Smooth muscle cell (in vitro differentiated cells): ENCODE data around the gene ERLIN1. TPM values are rescaled to one million over a fixed set of nuclear protein-coding genes. Genes with fewer than 3 reads are reported as not detected.

Experiments used
- DNase-seq: peaks from one replicate; lab custom pipeline; 2025; ENCODE audit not compliant: unreplicated experiment; lab: John Stamatoyannopoulos, UW
- H2AFZ ChIP-seq: fragments of 200-600 bp; sonication (generic); 2 replicates; pipeline ENCODE4 v1.6.0; 2016; ENCODE audit warnings: antibody characterized with exemption, low read depth, mild to moderate bottlenecking
- H3F3A ChIP-seq: fragments of 200-600 bp; sonication (generic); 2 replicates; pipeline ENCODE4 v1.6.0; 2017; ENCODE audit warnings: antibody characterized with exemption, low read depth
- H3K27ac ChIP-seq: fragments of 200-600 bp; sonication (generic); 2 replicates; pipeline ENCODE4 v1.5.1; 2016; ENCODE audit warnings: low read depth, mild to moderate bottlenecking
- H3K27me3 ChIP-seq: fragments of 200-600 bp; sonication (generic); 2 replicates; pipeline ENCODE4 v1.6.1; 2016; ENCODE audit warnings: low read depth, mild to moderate bottlenecking
- H3K36me3 ChIP-seq: fragments of 200-600 bp; sonication (generic); 2 replicates; pipeline ENCODE4 v1.5.1; 2016; ENCODE audit warnings: low read depth
- H3K4me1 ChIP-seq: fragments of 200-600 bp; sonication (generic); 2 replicates; pipeline ENCODE4 v1.5.1; 2016; ENCODE audit warnings: low read depth
- H3K4me2 ChIP-seq: fragments of 200-600 bp; sonication (generic); 2 replicates; pipeline ENCODE4 v1.6.0; 2016; ENCODE audit warnings: mild to moderate bottlenecking
- H3K4me3 ChIP-seq: fragments of 200-600 bp; sonication (generic); 2 replicates; pipeline ENCODE4 v1.5.1; 2016; ENCODE audit warnings: mild to moderate bottlenecking
- H3K79me2 ChIP-seq: fragments of 200-600 bp; sonication (generic); 2 replicates; pipeline ENCODE4 v1.6.0; 2016; ENCODE audit warnings: low read depth, mild to moderate bottlenecking
- H3K9ac ChIP-seq: fragments of 200-600 bp; sonication (generic); 2 replicates; pipeline ENCODE4 v1.6.0; 2016; ENCODE audit warnings: low read depth
- H3K9me3 ChIP-seq: fragments of 200-600 bp; sonication (generic); replicated peaks from 2 replicates; pipeline ENCODE4 v1.5.1; 2016; ENCODE audit warnings: low read depth
- H4K20me1 ChIP-seq: fragments of 200-600 bp; sonication (generic); 2 replicates; pipeline ENCODE4 v1.6.0; 2016; ENCODE audit warnings: low read depth
- WGBS: methylation state at CpG from one replicate; pipeline ENCODE4 v1.1.7; 2016; ENCODE audit warnings: low lambda C conversion rate; 5-methylcytosine and 5-hydroxymethylcytosine counted together
- polyA plus RNA-seq: library from polyadenylated mRNA; unstranded; fragments of >200 nt; fragmentation: Nextera tagmentation; extraction: Ambion mirVana; gene quantifications from 2 replicates; pipeline ENCODE4 v1.2.1, GENCODE V29; 2016
- total RNA-seq: library from RNA; depleted of rRNA; stranded (reverse); fragments of >200 nt; gene quantifications from 2 replicates; pipeline ENCODE4 v1.2.3, GENCODE V29; 2014
- TF ChIP-seq, protein P1 (sequence below): fragments of 200-600 bp; sonication (generic); IDR thresholded peaks from 2 replicates; pipeline ENCODE4 v1.5.1; 2017; ENCODE audit warnings: borderline replicate concordance, mild to moderate bottlenecking, antibody characterized with exemption; ENCODE audit not compliant: insufficient read depth, poor library complexity, severe bottlenecking

Gene ERLIN1
- total and polyA plus RNA-seq, 2 experiments from 2014 or later: 21.0 to 32.2 TPM

DNA sequence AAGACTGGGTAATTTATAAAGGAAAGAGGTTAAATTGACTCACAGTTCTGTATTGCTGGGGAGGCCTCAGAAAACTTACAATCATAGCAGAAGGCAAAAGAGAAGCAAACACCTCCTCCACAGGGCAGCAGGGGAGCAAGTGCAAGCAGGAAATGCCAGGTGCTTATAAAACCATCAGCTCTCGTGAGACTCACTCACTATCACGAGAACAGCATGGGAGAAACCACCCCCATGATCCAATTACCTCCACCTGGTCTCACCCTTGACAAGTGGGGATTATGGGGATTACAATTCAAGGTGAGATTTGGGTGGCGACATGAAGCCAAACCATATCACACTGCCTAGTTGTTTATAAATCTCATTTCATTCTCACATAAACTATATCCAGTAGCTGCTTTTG is 76.2 kb downstream of the ERLIN1 start:
- Histone ChIP-seq H3K4me2 (no peak overlapping the region), H4K20me1 (no peaks in the 10 kb centered on the region), H3K9ac (no peak overlapping the region), H3K27me3 (no peaks in the 10 kb centered on the region), H3K4me1 (no peaks in the 10 kb centered on the region), H3K27ac (no peak overlapping the region), H2AFZ (no peak overlapping the region), H3K9me3 (no peaks in the 10 kb centered on the region), H3K36me3 (no peaks in the 10 kb centered on the region), H3F3A (no peaks in the 10 kb centered on the region), H3K79me2 (no peaks in the 10 kb centered on the region), H3K4me3 (no peak overlapping the region)
- no peak for DNase-seq
- TF ChIP-seq, protein P1, sequence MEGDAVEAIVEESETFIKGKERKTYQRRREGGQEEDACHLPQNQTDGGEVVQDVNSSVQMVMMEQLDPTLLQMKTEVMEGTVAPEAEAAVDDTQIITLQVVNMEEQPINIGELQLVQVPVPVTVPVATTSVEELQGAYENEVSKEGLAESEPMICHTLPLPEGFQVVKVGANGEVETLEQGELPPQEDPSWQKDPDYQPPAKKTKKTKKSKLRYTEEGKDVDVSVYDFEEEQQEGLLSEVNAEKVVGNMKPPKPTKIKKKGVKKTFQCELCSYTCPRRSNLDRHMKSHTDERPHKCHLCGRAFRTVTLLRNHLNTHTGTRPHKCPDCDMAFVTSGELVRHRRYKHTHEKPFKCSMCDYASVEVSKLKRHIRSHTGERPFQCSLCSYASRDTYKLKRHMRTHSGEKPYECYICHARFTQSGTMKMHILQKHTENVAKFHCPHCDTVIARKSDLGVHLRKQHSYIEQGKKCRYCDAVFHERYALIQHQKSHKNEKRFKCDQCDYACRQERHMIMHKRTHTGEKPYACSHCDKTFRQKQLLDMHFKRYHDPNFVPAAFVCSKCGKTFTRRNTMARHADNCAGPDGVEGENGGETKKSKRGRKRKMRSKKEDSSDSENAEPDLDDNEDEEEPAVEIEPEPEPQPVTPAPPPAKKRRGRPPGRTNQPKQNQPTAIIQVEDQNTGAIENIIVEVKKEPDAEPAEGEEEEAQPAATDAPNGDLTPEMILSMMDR: no peak
- WGBS: 60% methylated on average over 3 of the region's 3 CpGs

DNA sequence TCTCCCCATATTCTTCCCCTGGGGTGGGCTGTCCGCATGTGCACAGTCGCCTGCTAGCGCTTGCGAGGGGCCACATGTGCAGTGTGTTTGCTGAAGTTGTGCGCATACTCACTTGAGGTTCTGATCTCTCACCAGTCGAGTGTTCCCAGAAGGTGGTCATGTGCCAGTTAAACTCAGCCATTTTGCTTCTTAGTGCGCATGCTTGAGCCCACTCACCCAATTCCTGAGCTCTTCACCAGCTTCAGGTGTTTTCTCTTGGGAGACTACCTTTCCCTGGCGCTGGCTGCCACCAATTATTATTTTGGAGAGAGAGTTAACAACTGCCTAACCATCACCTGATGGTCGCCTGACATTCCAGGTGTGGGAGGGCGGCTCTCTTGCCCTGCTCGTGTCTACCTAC is 79.0 kb downstream of the ERLIN1 start:
- Histone ChIP-seq H4K20me1 (no peaks in the 10 kb centered on the region), H3F3A (no peaks in the 10 kb centered on the region), H3K27ac (no peak overlapping the region), H3K9me3 (no peaks in the 10 kb centered on the region), H3K79me2 (no peaks in the 10 kb centered on the region), H3K36me3 (no peaks in the 10 kb centered on the region), H3K4me1 (no peaks in the 10 kb centered on the region), H2AFZ (no peak overlapping the region), H3K4me2 (no peak overlapping the region), H3K27me3 (no peaks in the 10 kb centered on the region), H3K4me3 (no peak overlapping the region), H3K9ac (no peak overlapping the region)
- TF ChIP-seq, protein P1: no peak
- DNase-seq: no peak
- WGBS: 84% methylated on average over 11 of the region's 11 CpGs

- no peak overlapping the region for H3K27ac ChIP-seq
- no peaks in the 10 kb centered on the region for H4K20me1 ChIP-seq
- WGBS: 84% methylated on average over 5 of the region's 5 CpGs
- no peak overlapping the region for H3K4me3 ChIP-seq
- no peak overlapping the region for H3K4me2 ChIP-seq
- no peaks in the 10 kb centered on the region for H3K79me2 ChIP-seq
- H3K9me3 ChIP-seq: no peaks in the 10 kb centered on the region
- TF ChIP-seq, protein P1: no peak
- DNase-seq: no peak
- no peaks in the 10 kb centered on the region for H3K4me1 ChIP-seq
- no peak overlapping the region for H2AFZ ChIP-seq
- no peaks in the 10 kb centered on the region for H3K27me3 ChIP-seq
- no peaks in the 10 kb centered on the region for H3K36me3 ChIP-seq
- no peaks in the 10 kb centered on the region for H3F3A ChIP-seq
- no peak overlapping the region for H3K9ac ChIP-seq
These were observed 81.5 kb downstream of the ERLIN1 start for GRCh38 chr10:100104300-100104699.

- Histone ChIP-seq H3K4me2 (no peak overlapping the region), H3K27ac (no peak overlapping the region), H3K4me3 (no peak overlapping the region), H3K79me2 (no peaks in the 10 kb centered on the region), H3K27me3 (no peaks in the 10 kb centered on the region), H4K20me1 (no peaks in the 10 kb centered on the region), H3F3A (no peaks in the 10 kb centered on the region), H3K9ac (no peak overlapping the region), H3K36me3 (no peaks in the 10 kb centered on the region), H3K4me1 (no peaks in the 10 kb centered on the region), H2AFZ (no peak overlapping the region), H3K9me3 (no peaks in the 10 kb centered on the region)
- WGBS: 93% methylated on average over 5 of the region's 5 CpGs
- TF ChIP-seq, protein P1: no peak
- DNase-seq: no peak
These were observed 82.2 kb downstream of the ERLIN1 start for GRCh38 chr10:100103581-100103980.
